DOHH2 (cell line): ENCODE measurements around the gene CXCL10.

Source experiments
- EZH2phosphoT487 ChIP-seq: fragments of 200-600 bp; sonication (generic); IDR thresholded peaks from 2 replicates; pipeline ENCODE4 v1.6.1; 2017; ENCODE audit warnings: borderline replicate concordance, mild to moderate bottlenecking, antibody characterized with exemption, low read length, moderate library complexity, mixed read lengths
- TF ChIP-seq, protein P1 (sequence below): fragments of 200-600 bp; sonication (generic); IDR thresholded peaks from one replicate; pipeline ENCODE4 v1.5.1; 2014; ENCODE audit warnings: antibody characterized with exemption, mild to moderate bottlenecking, low read depth, low read length; ENCODE audit not compliant: poor library complexity, severe bottlenecking

DNA sequence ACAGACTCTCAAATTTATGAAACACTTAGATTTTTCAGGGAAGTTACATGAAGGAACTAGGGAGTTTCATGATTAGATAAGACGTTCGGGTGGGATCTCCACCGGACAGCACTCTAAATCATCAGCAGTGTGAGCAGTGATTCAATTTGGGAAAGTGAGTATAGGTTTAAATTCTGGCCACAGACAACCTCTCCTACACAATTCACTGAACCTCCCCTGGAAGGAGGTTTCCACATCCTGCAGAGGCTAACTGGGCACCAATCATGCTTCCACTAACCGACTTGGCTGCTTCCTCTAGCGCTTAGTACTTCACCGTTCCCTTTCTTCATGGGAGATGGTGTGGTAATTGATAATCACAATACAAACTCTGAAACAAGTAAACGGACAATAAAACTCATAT lies 21.6 kb downstream of the CXCL10 start:
- TF ChIP-seq, protein P1, sequence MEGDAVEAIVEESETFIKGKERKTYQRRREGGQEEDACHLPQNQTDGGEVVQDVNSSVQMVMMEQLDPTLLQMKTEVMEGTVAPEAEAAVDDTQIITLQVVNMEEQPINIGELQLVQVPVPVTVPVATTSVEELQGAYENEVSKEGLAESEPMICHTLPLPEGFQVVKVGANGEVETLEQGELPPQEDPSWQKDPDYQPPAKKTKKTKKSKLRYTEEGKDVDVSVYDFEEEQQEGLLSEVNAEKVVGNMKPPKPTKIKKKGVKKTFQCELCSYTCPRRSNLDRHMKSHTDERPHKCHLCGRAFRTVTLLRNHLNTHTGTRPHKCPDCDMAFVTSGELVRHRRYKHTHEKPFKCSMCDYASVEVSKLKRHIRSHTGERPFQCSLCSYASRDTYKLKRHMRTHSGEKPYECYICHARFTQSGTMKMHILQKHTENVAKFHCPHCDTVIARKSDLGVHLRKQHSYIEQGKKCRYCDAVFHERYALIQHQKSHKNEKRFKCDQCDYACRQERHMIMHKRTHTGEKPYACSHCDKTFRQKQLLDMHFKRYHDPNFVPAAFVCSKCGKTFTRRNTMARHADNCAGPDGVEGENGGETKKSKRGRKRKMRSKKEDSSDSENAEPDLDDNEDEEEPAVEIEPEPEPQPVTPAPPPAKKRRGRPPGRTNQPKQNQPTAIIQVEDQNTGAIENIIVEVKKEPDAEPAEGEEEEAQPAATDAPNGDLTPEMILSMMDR: no peak
- TF ChIP-seq EZH2phosphoT487: no peak
